ENCODE measurements around the gene WRNIP1. TPM values are rescaled to one million over a fixed set of nuclear protein-coding genes. Genes with fewer than 3 reads are reported as not detected.

Gene WRNIP1
- total RNA-seq, 1 experiment from 2014 or later: 47.9 TPM

DNA sequence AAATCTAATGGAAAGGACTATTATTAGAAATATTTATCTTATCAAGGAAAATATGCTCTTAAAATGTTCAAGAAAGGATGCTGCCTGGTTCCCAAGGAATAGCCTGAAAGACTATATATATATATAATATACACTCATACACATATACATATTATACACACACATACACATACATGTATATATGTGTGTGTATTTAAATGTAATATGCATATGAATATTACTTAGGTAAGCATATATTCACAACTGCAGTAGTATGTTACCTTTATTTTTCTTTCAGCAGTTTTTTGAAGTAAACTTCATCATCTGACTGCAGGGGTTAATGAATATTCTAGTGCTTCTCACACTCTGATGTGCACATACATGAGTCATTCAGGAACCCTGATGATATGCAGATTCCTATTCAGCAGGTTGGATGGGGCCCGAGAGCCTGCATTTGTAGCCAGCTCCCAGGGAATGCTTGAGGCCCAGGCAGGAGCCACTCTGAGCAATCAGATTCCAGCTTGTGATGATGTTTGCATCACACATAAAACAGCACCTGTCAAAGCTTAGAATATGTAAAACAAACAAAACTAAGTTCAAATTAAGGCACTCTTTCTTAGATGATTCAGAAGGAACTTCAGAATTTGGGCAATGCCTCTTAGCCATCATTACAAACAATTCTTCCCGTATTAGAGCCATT is 30.6 kb upstream of the WRNIP1 start:
- Histone ChIP-seq H3K4me3 (ENCODE audit: low read length) (peak overlapping the region; percentile 11; the same call in 1 of the 2 replicates), H3K27me3 (ENCODE audit: low read length) (no peaks in the 10 kb centered on the region), H3K27ac (ENCODE audit: low read length) (no peak overlapping the region), H2AFZ (ENCODE audit: low read length) (no peak overlapping the region), H3K9ac (ENCODE audit: low read length) (no peak overlapping the region), H4K20me1 (ENCODE audit: insufficient read depth, low read depth, low read length) (no peaks in the 10 kb centered on the region; the same call in 1 of the 2 replicates), H3K9me2 (replicated peaks; ENCODE audit: insufficient read depth, low read length) (no peaks in the 10 kb centered on the region), H3K4me1 (ENCODE audit: low read length) (peaks cover 74% of the 10 kb centered on the region), H3K79me2 (ENCODE audit: low read length) (no peaks in the 10 kb centered on the region), H3K36me3 (ENCODE audit: insufficient read depth, low read length) (no peaks in the 10 kb centered on the region), H3K9me3 (ENCODE audit: low read length) (no peaks in the 10 kb centered on the region), H3K4me2 (ENCODE audit: low read depth, low read length, poor library complexity, severe bottlenecking) (peak overlapping the region; percentile 49)
- no peak for DNase-seq

DNA sequence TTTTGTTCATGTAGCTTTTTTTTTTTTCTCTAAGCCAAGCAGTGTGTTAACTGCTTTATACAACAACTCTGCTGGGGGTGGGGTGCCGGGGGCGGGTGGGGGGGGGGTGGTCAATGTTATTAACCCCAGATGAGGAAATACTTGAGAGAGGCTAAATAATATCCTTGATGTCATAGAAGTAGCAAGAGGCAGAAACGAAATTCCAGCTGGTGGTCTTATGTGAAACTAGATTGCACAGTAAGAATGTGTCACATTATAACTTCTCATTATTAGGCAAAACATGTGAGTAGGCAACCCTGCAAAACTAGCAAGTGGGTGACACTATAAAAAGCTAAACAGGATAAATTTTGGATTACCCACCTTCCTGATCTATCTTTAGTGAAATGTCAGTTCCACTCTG is 27.3 kb upstream of the WRNIP1 start:
- Histone ChIP-seq H3K79me2 (ENCODE audit: low read length) (no peaks in the 10 kb centered on the region), H4K20me1 (ENCODE audit: insufficient read depth, low read depth, low read length) (no peaks in the 10 kb centered on the region), H3K4me1 (ENCODE audit: low read length) (peaks cover 49% of the 10 kb centered on the region), H3K4me2 (ENCODE audit: low read depth, low read length, poor library complexity, severe bottlenecking) (no peak overlapping the region), H2AFZ (ENCODE audit: low read length) (no peak overlapping the region), H3K27ac (ENCODE audit: low read length) (no peak overlapping the region), H3K9me2 (replicated peaks; ENCODE audit: insufficient read depth, low read length) (no peaks in the 10 kb centered on the region), H3K9ac (ENCODE audit: low read length) (no peak overlapping the region), H3K9me3 (ENCODE audit: low read length) (no peaks in the 10 kb centered on the region), H3K36me3 (ENCODE audit: insufficient read depth, low read length) (no peaks in the 10 kb centered on the region), H3K27me3 (ENCODE audit: low read length) (no peaks in the 10 kb centered on the region), H3K4me3 (ENCODE audit: low read length) (no peak overlapping the region)
- DNase-seq: no peak

DNA sequence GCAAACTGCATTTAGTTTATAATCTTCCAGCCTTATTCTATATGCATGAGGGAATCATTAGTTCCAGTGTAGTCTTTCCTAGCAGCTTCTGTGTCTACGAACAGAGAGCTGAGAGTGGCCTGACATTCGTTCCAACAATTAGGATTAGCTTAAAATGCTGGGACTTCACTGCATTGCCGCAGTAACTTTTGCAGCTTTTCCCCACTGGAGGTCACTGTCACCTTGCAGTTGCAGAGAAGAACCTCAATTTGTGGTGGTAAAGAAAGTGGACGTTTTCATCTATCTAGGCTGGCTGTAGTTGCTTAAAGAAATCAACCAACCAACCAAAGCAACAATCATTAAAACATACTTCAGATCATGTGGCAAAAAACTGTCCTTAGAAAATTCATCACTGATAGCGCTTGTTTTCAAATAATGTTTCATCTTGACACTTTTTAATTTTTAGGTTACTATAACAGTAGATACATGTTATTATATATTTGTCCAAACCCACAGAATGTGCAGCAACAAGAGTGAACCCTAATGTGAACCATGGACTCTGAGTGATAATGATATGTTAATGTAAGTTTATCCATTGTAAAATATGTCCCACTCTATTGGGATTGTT is 26.7 kb upstream of the WRNIP1 start:
- H3K4me2 ChIP-seq (ENCODE audit: low read depth, low read length, poor library complexity, severe bottlenecking): no peak overlapping the region
- no peaks in the 10 kb centered on the region for H3K9me2 ChIP-seq (replicated peaks; ENCODE audit: insufficient read depth, low read length)
- H2AFZ ChIP-seq (ENCODE audit: low read length): no peak overlapping the region
- H3K79me2 ChIP-seq (ENCODE audit: low read length): no peaks in the 10 kb centered on the region
- H3K27me3 ChIP-seq (ENCODE audit: low read length): no peaks in the 10 kb centered on the region
- H4K20me1 ChIP-seq (ENCODE audit: insufficient read depth, low read depth, low read length): no peaks in the 10 kb centered on the region
- peaks cover 44% of the 10 kb centered on the region for H3K4me1 ChIP-seq (ENCODE audit: low read length)
- peak; percentile 85 for DNase-seq
- H3K4me3 ChIP-seq (ENCODE audit: low read length): no peak overlapping the region
- H3K9me3 ChIP-seq (ENCODE audit: low read length): no peaks in the 10 kb centered on the region
- no peak overlapping the region for H3K27ac ChIP-seq (ENCODE audit: low read length)
- no peak overlapping the region for H3K9ac ChIP-seq (ENCODE audit: low read length)
- H3K36me3 ChIP-seq (ENCODE audit: insufficient read depth, low read length): no peaks in the 10 kb centered on the region

DNA sequence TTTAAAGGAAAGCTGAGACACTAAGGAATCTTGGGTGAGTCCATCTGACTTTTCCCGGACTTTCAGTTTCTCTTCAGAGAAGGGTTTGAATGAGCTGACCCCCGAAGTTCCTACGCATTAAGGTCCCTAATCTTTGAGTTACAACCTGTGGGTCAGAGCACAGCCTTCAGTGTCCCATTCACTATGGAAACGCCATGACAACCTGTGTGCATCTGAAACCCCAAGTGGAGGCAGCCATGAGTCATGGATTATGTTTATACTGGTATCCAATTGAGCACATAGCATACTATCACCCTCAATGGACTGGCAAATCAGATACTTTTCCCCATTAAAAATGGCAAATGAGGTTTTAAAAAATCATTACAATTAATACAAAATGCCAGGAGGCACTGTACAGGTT is 25.9 kb upstream of the WRNIP1 start:
- no peak for DNase-seq
- H3K9ac ChIP-seq (ENCODE audit: low read length): no peak overlapping the region

DNA sequence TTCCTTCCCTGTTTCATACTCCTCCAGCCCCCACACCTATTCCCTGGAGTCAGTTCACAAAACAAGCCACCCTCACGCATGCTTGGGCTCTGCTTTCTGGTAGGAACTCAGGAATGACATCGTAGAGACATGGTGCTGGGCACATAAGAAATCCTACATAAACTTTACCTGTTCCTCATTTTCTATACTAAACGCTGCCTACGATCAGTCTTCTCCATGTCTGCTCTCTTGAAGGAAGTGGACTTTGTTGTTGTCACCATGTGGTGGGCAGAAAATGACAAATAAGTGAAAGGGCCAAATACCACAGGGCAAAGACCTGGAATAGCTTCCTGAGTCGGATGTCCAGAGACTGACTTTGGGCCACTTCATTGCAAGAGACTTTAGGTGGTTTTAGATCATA is 24.6 kb upstream of the WRNIP1 start:
- Histone ChIP-seq H2AFZ (ENCODE audit: low read length) (no peak overlapping the region), H3K27me3 (ENCODE audit: low read length) (no peaks in the 10 kb centered on the region), H3K9ac (ENCODE audit: low read length) (no peak overlapping the region), H3K27ac (ENCODE audit: low read length) (no peak overlapping the region), H3K9me3 (ENCODE audit: low read length) (no peaks in the 10 kb centered on the region), H3K79me2 (ENCODE audit: low read length) (no peaks in the 10 kb centered on the region), H3K4me3 (ENCODE audit: low read length) (no peak overlapping the region), H3K9me2 (replicated peaks; ENCODE audit: insufficient read depth, low read length) (no peaks in the 10 kb centered on the region), H3K36me3 (ENCODE audit: insufficient read depth, low read length) (no peaks in the 10 kb centered on the region), H3K4me1 (ENCODE audit: low read length) (peaks cover 23% of the 10 kb centered on the region), H4K20me1 (ENCODE audit: insufficient read depth, low read depth, low read length) (no peaks in the 10 kb centered on the region), H3K4me2 (ENCODE audit: low read depth, low read length, poor library complexity, severe bottlenecking) (no peak overlapping the region)
- no peak for DNase-seq

More for the DNA sequence above, 25.9 kb upstream of the WRNIP1 start:
- H4K20me1 ChIP-seq (ENCODE audit: insufficient read depth, low read depth, low read length): no peaks in the 10 kb centered on the region
- H3K27me3 ChIP-seq (ENCODE audit: low read length): no peaks in the 10 kb centered on the region
- H3K4me3 ChIP-seq (ENCODE audit: low read length): no peak overlapping the region
- no peaks in the 10 kb centered on the region for H3K9me2 ChIP-seq (replicated peaks; ENCODE audit: insufficient read depth, low read length)
- H3K79me2 ChIP-seq (ENCODE audit: low read length): no peaks in the 10 kb centered on the region
- H3K4me2 ChIP-seq (ENCODE audit: low read depth, low read length, poor library complexity, severe bottlenecking): no peak overlapping the region
- H3K36me3 ChIP-seq (ENCODE audit: insufficient read depth, low read length): no peaks in the 10 kb centered on the region
- no peaks in the 10 kb centered on the region for H3K9me3 ChIP-seq (ENCODE audit: low read length)
- no peak overlapping the region for H2AFZ ChIP-seq (ENCODE audit: low read length)
- H3K27ac ChIP-seq (ENCODE audit: low read length): no peak overlapping the region
- H3K4me1 ChIP-seq (ENCODE audit: low read length): peaks cover 35% of the 10 kb centered on the region

DNA sequence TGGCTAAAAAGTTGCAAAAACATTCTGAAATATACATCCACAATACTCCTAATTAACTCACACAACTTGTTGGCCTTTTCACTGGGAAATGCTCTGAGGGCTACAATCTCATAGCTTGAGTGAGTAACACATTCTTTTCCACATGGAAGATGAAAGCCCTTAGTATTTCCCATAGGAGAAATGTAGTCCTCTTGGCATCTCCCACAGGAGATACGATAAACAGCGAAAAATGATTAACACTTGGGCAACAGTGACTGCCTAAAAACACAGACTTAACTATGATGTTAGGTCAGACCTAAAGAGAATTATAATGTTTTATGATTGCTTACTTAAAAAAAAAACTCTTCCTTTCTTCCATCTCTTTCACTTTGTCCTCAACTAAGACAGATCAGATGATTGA is 23.4 kb upstream of the WRNIP1 start:
- Histone ChIP-seq H3K9ac (ENCODE audit: low read length) (no peak overlapping the region), H3K9me3 (ENCODE audit: low read length) (no peaks in the 10 kb centered on the region), H3K9me2 (replicated peaks; ENCODE audit: insufficient read depth, low read length) (no peaks in the 10 kb centered on the region), H3K4me1 (ENCODE audit: low read length) (peaks cover 11% of the 10 kb centered on the region), H3K4me2 (ENCODE audit: low read depth, low read length, poor library complexity, severe bottlenecking) (no peak overlapping the region), H3K36me3 (ENCODE audit: insufficient read depth, low read length) (no peaks in the 10 kb centered on the region), H3K27ac (ENCODE audit: low read length) (no peak overlapping the region), H3K4me3 (ENCODE audit: low read length) (no peak overlapping the region), H3K79me2 (ENCODE audit: low read length) (no peaks in the 10 kb centered on the region), H4K20me1 (ENCODE audit: insufficient read depth, low read depth, low read length) (no peaks in the 10 kb centered on the region), H3K27me3 (ENCODE audit: low read length) (no peaks in the 10 kb centered on the region), H2AFZ (ENCODE audit: low read length) (no peak overlapping the region)
- DNase-seq: no peak

DNA sequence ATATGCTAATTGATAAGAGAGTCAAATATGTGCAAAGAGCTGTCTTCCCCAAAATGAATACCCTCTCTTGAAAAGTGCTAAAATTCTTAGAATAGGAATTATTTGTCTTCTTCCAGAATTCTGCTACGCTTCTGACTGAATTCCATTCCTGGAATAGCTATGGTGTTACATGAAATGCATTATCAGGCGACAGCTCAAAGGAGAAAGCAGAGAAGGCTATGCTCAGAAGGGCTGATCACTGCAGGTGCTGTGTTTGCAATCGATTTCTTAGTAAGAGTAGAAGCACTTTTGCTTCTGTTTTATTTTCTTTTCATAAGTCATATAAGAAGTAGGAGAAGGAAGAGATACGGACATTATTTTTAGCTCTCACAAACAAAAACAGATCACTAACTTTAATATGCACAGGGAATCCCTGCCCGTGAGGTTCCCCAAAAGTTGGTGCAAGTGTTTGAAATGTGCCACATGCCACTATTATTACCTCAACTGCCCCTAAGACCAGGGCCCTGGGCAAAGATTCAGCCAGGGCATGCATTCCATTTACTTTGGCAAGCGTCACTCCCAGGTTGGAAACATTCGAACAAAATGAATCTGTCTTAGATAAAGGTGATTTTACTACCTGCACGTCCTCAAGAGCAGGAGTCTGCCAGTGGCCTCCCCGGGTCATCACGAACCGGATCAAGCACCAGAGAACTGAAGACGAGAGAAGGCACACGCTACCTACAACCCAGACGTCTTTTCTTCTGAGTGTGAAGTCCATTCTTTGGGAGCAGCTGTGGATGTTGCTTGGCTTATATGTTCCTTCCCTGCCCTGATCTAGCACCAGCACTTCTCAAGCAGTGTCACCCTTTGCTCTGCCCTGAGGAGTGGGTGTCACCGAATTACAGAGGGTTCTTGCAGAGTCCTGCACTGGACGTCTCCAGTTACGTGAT is 21.6 kb upstream of the WRNIP1 start:
- no peaks in the 10 kb centered on the region for H3K9me2 ChIP-seq (replicated peaks; ENCODE audit: insufficient read depth, low read length)
- no peak overlapping the region for H2AFZ ChIP-seq (ENCODE audit: low read length)
- no peaks in the 10 kb centered on the region for H3K4me1 ChIP-seq (ENCODE audit: low read length)
- 0 out of 2 replicates have a peak, but pooled peaks cover 3% of the 10 kb centered on the region for H3K27me3 ChIP-seq (ENCODE audit: low read length)
- no peaks in the 10 kb centered on the region for H3K9me3 ChIP-seq (ENCODE audit: low read length)
- no peak overlapping the region for H3K4me2 ChIP-seq (ENCODE audit: low read depth, low read length, poor library complexity, severe bottlenecking)
- H4K20me1 ChIP-seq (ENCODE audit: insufficient read depth, low read depth, low read length): no peaks in the 10 kb centered on the region
- H3K9ac ChIP-seq (ENCODE audit: low read length): no peak overlapping the region
- no peaks in the 10 kb centered on the region for H3K79me2 ChIP-seq (ENCODE audit: low read length)
- DNase-seq: no peak
- no peak overlapping the region for H3K4me3 ChIP-seq (ENCODE audit: low read length)
- no peak overlapping the region for H3K27ac ChIP-seq (ENCODE audit: low read length)
- H3K36me3 ChIP-seq (ENCODE audit: insufficient read depth, low read length): no peaks in the 10 kb centered on the region

DNA sequence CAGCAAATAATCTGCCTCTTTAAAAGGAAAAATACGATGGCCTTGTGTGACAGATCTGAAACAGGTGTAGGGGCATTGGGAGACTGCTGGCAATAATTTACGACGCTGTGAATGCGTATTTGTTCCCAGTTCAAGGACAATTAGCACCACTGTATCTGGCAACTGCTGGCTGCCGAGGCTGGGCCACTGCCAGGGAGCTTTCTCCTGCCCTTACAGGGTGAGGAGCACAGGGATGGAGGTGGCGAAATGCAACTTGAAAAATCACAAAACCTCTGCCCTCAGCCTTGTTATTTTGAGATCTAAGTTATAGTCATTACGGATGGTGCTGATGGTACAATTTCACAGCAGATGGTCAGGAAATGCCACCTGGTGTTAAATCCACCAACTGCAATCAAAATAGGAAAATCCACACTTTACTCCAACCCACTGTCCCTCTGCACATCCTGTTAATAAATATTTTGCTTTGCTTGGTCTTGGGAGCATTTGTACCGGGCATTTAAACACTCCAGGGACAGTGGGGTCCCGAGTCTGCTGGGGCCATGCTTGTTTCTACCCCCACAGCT is 20.9 kb upstream of the WRNIP1 start:
- Histone ChIP-seq H3K4me1 (ENCODE audit: low read length) (no peaks in the 10 kb centered on the region), H3K9me3 (ENCODE audit: low read length) (no peaks in the 10 kb centered on the region), H3K27me3 (ENCODE audit: low read length) (0 out of 2 replicates have a peak, but pooled peaks cover 3% of the 10 kb centered on the region), H3K36me3 (ENCODE audit: insufficient read depth, low read length) (no peaks in the 10 kb centered on the region), H3K4me2 (ENCODE audit: low read depth, low read length, poor library complexity, severe bottlenecking) (no peak overlapping the region), H3K4me3 (ENCODE audit: low read length) (no peak overlapping the region), H3K79me2 (ENCODE audit: low read length) (no peaks in the 10 kb centered on the region), H3K27ac (ENCODE audit: low read length) (no peak overlapping the region), H3K9ac (ENCODE audit: low read length) (no peak overlapping the region), H2AFZ (ENCODE audit: low read length) (no peak overlapping the region), H3K9me2 (replicated peaks; ENCODE audit: insufficient read depth, low read length) (no peaks in the 10 kb centered on the region), H4K20me1 (ENCODE audit: insufficient read depth, low read depth, low read length) (no peaks in the 10 kb centered on the region)
- no peak for DNase-seq

Data from Karpas-422 (cell line).